GM23338 (cell line): Measurements from ENCODE around the gene CYB5B.

Source experiments
- CREB1 ChIP-seq: fragments of 250-450 bp; sonication (Bioruptor Pico); IDR thresholded peaks from 2 replicates; pipeline ENCODE4 v1.5.0; 2020; ENCODE audit warnings: low read depth, mild to moderate bottlenecking, moderate library complexity
- EZH2 ChIP-seq: fragments of 200-600 bp; sonication (generic); IDR thresholded peaks from one replicate; pipeline ENCODE4 v1.8.0; 2017; ENCODE audit warnings: antibody characterized with exemption, mild to moderate bottlenecking, low read depth; ENCODE audit not compliant: unreplicated experiment
- EZH2phosphoT487 ChIP-seq: fragments of 200-600 bp; sonication (generic); IDR thresholded peaks from one replicate; pipeline ENCODE4 v1.8.1; 2018; ENCODE audit warnings: antibody characterized with exemption; ENCODE audit not compliant: unreplicated experiment
- JUNB ChIP-seq: IDR thresholded peaks from one replicate; pipeline ENCODE4 v1.6.1; 2016; ENCODE audit warnings: antibody characterized with exemption; ENCODE audit not compliant: unreplicated experiment
- NANOG ChIP-seq: IDR thresholded peaks from 2 replicates; pipeline ENCODE4 v1.6.1; 2016; ENCODE audit warnings: antibody characterized with exemption, borderline replicate concordance
- POLR2AphosphoS5 ChIP-seq: IDR thresholded peaks from 2 replicates; pipeline ENCODE4 v1.6.1; 2016; ENCODE audit warnings: antibody characterized with exemption, low read depth
- REST ChIP-seq: IDR thresholded peaks from one replicate; pipeline ENCODE4 v1.6.1; 2018; ENCODE audit warnings: antibody characterized with exemption; ENCODE audit not compliant: unreplicated experiment
- STAT1 ChIP-seq: IDR thresholded peaks from one replicate; pipeline ENCODE4 v1.6.1; 2016; ENCODE audit warnings: antibody characterized with exemption; ENCODE audit not compliant: unreplicated experiment
- ZNF114 ChIP-seq: fragments of 250-450 bp; sonication (Bioruptor Pico); IDR thresholded peaks from 2 replicates; pipeline ENCODE4 v1.5.0; 2020; ENCODE audit warnings: mild to moderate bottlenecking, moderate library complexity
- ZNF331 ChIP-seq: fragments of 250-450 bp; sonication (Bioruptor Pico); IDR thresholded peaks from 2 replicates; pipeline ENCODE4 v1.5.0; 2020; ENCODE audit warnings: low read depth, mild to moderate bottlenecking, moderate library complexity
- TF ChIP-seq, protein P1 (sequence below), 2 experiments: fragments of 200-600 bp in 1 of 2; sonication (generic) in 1 of 2; conservative IDR thresholded peaks; 2 replicates each; pipeline versions ENCODE4 v1.5.1 to v1.6.1; 2016 to 2017; ENCODE audit warnings: antibody characterized with exemption in 2 of 2, low read depth in 2 of 2, mild to moderate bottlenecking in 2 of 2, moderate library complexity in 1 of 2

GRCh38 chr16:69434066-69434465 lies 9.6 kb downstream of the CYB5B start:
- TF ChIP-seq REST = no peak
- TF ChIP-seq, protein P1, sequence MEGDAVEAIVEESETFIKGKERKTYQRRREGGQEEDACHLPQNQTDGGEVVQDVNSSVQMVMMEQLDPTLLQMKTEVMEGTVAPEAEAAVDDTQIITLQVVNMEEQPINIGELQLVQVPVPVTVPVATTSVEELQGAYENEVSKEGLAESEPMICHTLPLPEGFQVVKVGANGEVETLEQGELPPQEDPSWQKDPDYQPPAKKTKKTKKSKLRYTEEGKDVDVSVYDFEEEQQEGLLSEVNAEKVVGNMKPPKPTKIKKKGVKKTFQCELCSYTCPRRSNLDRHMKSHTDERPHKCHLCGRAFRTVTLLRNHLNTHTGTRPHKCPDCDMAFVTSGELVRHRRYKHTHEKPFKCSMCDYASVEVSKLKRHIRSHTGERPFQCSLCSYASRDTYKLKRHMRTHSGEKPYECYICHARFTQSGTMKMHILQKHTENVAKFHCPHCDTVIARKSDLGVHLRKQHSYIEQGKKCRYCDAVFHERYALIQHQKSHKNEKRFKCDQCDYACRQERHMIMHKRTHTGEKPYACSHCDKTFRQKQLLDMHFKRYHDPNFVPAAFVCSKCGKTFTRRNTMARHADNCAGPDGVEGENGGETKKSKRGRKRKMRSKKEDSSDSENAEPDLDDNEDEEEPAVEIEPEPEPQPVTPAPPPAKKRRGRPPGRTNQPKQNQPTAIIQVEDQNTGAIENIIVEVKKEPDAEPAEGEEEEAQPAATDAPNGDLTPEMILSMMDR (conservative IDR thresholded peaks at IDR 0.05; ENCODE audit: low read depth in 2 of 2) = no peak
- TF ChIP-seq EZH2phosphoT487 = no peak
- no peak for TF ChIP-seq CREB1 (CRISPR knock-in tag)
- TF ChIP-seq ZNF331 = no peak
- no peak for TF ChIP-seq ZNF114 (CRISPR knock-in tag)
- no peak for TF ChIP-seq POLR2AphosphoS5
- TF ChIP-seq JUNB = no peak
- TF ChIP-seq EZH2 = no peak
- TF ChIP-seq NANOG = no peak
- TF ChIP-seq STAT1 = no peak
